OCI-LY3 (cell line): Measurements from ENCODE around the gene PLIN4.

Experiments used
- EZH2phosphoT487 ChIP-seq: fragments of 200-600 bp; shearing (Covaris generic); IDR thresholded peaks from 2 replicates; pipeline ENCODE4 v1.6.1; 2018; ENCODE audit warnings: antibody characterized with exemption, mixed run types, low read depth
- TF ChIP-seq, protein P1 (sequence below): fragments of 200-600, 300-600 bp; sonication (generic); IDR thresholded peaks from 2 replicates; pipeline ENCODE4 v1.5.1; 2014; ENCODE audit warnings: antibody characterized with exemption, low read length, low read depth

DNA sequence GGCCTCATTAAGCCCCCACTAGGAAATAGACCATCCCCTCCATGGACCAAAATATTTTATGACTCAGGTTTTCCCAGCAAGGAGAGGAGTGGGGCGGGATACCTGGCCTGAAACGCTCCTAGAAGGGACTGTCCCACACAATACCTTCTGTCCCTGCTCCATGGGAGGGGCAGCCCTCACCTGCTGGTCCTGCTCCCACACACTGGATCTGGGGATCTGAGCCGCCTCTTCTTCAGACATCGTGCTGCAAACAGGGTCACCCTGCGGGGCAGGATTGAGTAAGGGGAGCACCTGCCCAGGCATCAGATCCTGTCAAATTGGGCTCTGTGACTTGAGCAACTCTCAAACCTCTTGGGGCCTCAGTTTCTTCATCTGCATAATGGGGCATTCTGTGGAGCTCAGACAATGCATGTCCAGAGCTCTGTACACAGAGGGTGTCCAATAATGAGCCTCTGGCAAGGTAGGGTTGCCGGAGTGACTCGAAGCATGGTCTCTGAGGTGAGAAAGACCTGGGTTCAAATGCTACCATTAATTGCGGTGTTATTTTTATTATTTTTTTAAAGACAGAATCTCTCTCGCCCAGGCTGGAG, 15.6 kb upstream of the PLIN4 start:
- TF ChIP-seq, protein P1, sequence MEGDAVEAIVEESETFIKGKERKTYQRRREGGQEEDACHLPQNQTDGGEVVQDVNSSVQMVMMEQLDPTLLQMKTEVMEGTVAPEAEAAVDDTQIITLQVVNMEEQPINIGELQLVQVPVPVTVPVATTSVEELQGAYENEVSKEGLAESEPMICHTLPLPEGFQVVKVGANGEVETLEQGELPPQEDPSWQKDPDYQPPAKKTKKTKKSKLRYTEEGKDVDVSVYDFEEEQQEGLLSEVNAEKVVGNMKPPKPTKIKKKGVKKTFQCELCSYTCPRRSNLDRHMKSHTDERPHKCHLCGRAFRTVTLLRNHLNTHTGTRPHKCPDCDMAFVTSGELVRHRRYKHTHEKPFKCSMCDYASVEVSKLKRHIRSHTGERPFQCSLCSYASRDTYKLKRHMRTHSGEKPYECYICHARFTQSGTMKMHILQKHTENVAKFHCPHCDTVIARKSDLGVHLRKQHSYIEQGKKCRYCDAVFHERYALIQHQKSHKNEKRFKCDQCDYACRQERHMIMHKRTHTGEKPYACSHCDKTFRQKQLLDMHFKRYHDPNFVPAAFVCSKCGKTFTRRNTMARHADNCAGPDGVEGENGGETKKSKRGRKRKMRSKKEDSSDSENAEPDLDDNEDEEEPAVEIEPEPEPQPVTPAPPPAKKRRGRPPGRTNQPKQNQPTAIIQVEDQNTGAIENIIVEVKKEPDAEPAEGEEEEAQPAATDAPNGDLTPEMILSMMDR = no peak
- no peak for TF ChIP-seq EZH2phosphoT487
